ENCODE results near the gene TMEM126A. TPM values are rescaled to one million over a fixed set of nuclear protein-coding genes. Genes with fewer than 3 reads are reported as not detected.
A peak's percentile ranks its signal among the peaks of the same experiment; 100 is the strongest.
"Not testable (repeated sequence)": the region's sequence is repeated elsewhere in the genome, so short reads cannot be mapped to it uniquely, and the experiment has no call there.

TMEM126A gene
- total RNA-seq: 22.0 and 25.8 TPM in 2 replicates
- long read RNA-seq, partial matches to known transcripts: 0 of 2 reads
- long read RNA-seq, other reads (novel, unspliced or antisense): 0 of 2 reads

- DNase-seq (ENCODE audit: low spot score, unreplicated experiment): peak; percentile 83
- Mint-ChIP-seq H3K36me3 (ENCODE audit: insufficient read depth) (peaks cover 3% of the 10 kb centered on the region), H3K27me3 (peaks cover 8% of the 10 kb centered on the region), H3K9me3 (ENCODE audit: low read depth) (no peaks in the 10 kb centered on the region), H3K4me3 (ENCODE audit: low read depth) (peak within 1 kb of the TSS; percentile 96), H3K4me1 (ENCODE audit: low read depth) (peaks cover 16% of the 10 kb centered on the region), H3K27ac (peak within 1 kb of the TSS; percentile 98)
- TF ChIP-seq CTCF (IDR thresholded peaks at IDR 0.05; ENCODE audit: unreplicated experiment): no peak
These were observed at the start of gene TMEM126A for GRCh38 chr11:85647604-85648299. Gene TMEM126A (plus strand): TSS chr11:85647967. CDS start chr11:85650256, 2,289 bp downstream.

GRCh38 chr11:85599083-85599482 lies 48.7 kb upstream of the TMEM126A start:
- TF ChIP-seq CTCF (IDR thresholded peaks at IDR 0.05; ENCODE audit: unreplicated experiment): no peak
- H3K36me3 Mint-ChIP-seq (ENCODE audit: insufficient read depth): no peaks in the 10 kb centered on the region
- H3K27me3 Mint-ChIP-seq: no peaks in the 10 kb centered on the region
- no peaks in the 10 kb centered on the region for H3K4me1 Mint-ChIP-seq (ENCODE audit: low read depth)
- no peaks in the 10 kb centered on the region for H3K9me3 Mint-ChIP-seq (ENCODE audit: low read depth)
- H3K27ac Mint-ChIP-seq: no peak overlapping the region
- no peak for DNase-seq (ENCODE audit: low spot score, unreplicated experiment)
- no peak overlapping the region for H3K4me3 Mint-ChIP-seq (ENCODE audit: low read depth)

- Mint-ChIP-seq H3K36me3 (ENCODE audit: insufficient read depth) (no peaks in the 10 kb centered on the region), H3K4me3 (ENCODE audit: low read depth) (no peak overlapping the region), H3K4me1 (ENCODE audit: low read depth) (no peaks in the 10 kb centered on the region), H3K27ac (no peak overlapping the region), H3K9me3 (ENCODE audit: low read depth) (no peaks in the 10 kb centered on the region), H3K27me3 (no peaks in the 10 kb centered on the region)
- DNase-seq (ENCODE audit: low spot score, unreplicated experiment): no peak
- TF ChIP-seq CTCF (IDR thresholded peaks at IDR 0.05; ENCODE audit: unreplicated experiment): no peak
These were observed 45.1 kb upstream of the TMEM126A start for GRCh38 chr11:85602526-85603213.

- Mint-ChIP-seq H3K27ac (no peak overlapping the region), H3K9me3 (ENCODE audit: low read depth) (no peaks in the 10 kb centered on the region), H3K36me3 (ENCODE audit: insufficient read depth) (no peaks in the 10 kb centered on the region), H3K4me1 (ENCODE audit: low read depth) (no peaks in the 10 kb centered on the region), H3K27me3 (no peaks in the 10 kb centered on the region), H3K4me3 (ENCODE audit: low read depth) (no peak overlapping the region)
- DNase-seq (ENCODE audit: low spot score, unreplicated experiment): no peak
- no peak for TF ChIP-seq CTCF (IDR thresholded peaks at IDR 0.05; ENCODE audit: unreplicated experiment)
These were observed 44.5 kb upstream of the TMEM126A start for GRCh38 chr11:85603220-85603619.

GRCh38 chr11:85606237-85606636 lies 41.5 kb upstream of the TMEM126A start:
- not testable (repeated sequence) for H3K9me3 Mint-ChIP-seq (ENCODE audit: low read depth); H3K36me3 Mint-ChIP-seq (ENCODE audit: insufficient read depth); DNase-seq (ENCODE audit: low spot score, unreplicated experiment); H3K4me3 Mint-ChIP-seq (ENCODE audit: low read depth); H3K27me3 Mint-ChIP-seq; H3K27ac Mint-ChIP-seq; H3K4me1 Mint-ChIP-seq (ENCODE audit: low read depth)

GRCh38 chr11:85608621-85609020 lies 39.1 kb upstream of the TMEM126A start:
- DNase-seq (ENCODE audit: low spot score, unreplicated experiment); H3K27ac Mint-ChIP-seq; H3K4me3 Mint-ChIP-seq (ENCODE audit: low read depth); H3K4me1 Mint-ChIP-seq (ENCODE audit: low read depth); H3K27me3 Mint-ChIP-seq; H3K9me3 Mint-ChIP-seq (ENCODE audit: low read depth); H3K36me3 Mint-ChIP-seq (ENCODE audit: insufficient read depth): not testable (repeated sequence)

GRCh38 chr11:85609286-85609685 lies 38.5 kb upstream of the TMEM126A start:
- not testable (repeated sequence) for DNase-seq (ENCODE audit: low spot score, unreplicated experiment); H3K27ac Mint-ChIP-seq

GRCh38 chr11:85611643-85612042 lies 36.1 kb upstream of the TMEM126A start:
- not testable (repeated sequence) for H3K36me3 Mint-ChIP-seq (ENCODE audit: insufficient read depth); H3K9me3 Mint-ChIP-seq (ENCODE audit: low read depth); H3K27me3 Mint-ChIP-seq; H3K4me3 Mint-ChIP-seq (ENCODE audit: low read depth); H3K4me1 Mint-ChIP-seq (ENCODE audit: low read depth); H3K27ac Mint-ChIP-seq; DNase-seq (ENCODE audit: low spot score, unreplicated experiment)

More at GRCh38 chr11:85609286-85609685, 38.5 kb upstream of the TMEM126A start:
- not testable (repeated sequence) for H3K9me3 Mint-ChIP-seq (ENCODE audit: low read depth); H3K4me3 Mint-ChIP-seq (ENCODE audit: low read depth); H3K27me3 Mint-ChIP-seq; H3K36me3 Mint-ChIP-seq (ENCODE audit: insufficient read depth); H3K4me1 Mint-ChIP-seq (ENCODE audit: low read depth)

Data from progenitor cell of endocrine pancreas (in vitro differentiated cells).